HepG2 (cell line): Measurements from ENCODE around the gene FAM161A. TPM values are rescaled to one million over a fixed set of nuclear protein-coding genes. Genes with fewer than 3 reads are reported as not detected.

Source experiments
- ARNTL ChIP-seq: sonication (generic); formaldehyde crosslinking; IDR thresholded peaks from 2 replicates; pipeline ENCODE4 v1.4.0; 2020; ENCODE audit warnings: mild to moderate bottlenecking, missing genetic modification reagents
- CENPBD1 ChIP-seq: sonication (generic); formaldehyde crosslinking; IDR thresholded peaks from 2 replicates; pipeline ENCODE4 v1.8.0; 2022; ENCODE audit warnings: missing genetic modification reagents, low read depth, mild to moderate bottlenecking, borderline replicate concordance
- CTCF ChIP-seq: sonication (generic); formaldehyde crosslinking; IDR thresholded peaks from 2 replicates; pipeline ENCODE4 v1.5.0; 2020; ENCODE audit warnings: mild to moderate bottlenecking, missing genetic modification reagents, moderate library complexity
- DRAP1 ChIP-seq: IDR thresholded peaks from 2 replicates; pipeline ENCODE4 v1.6.1; 2016; ENCODE audit warnings: missing genetic modification reagents, missing compliant biosample characterization
- HNRNPH1 ChIP-seq: fragments of 200-400 bp; formaldehyde crosslinking; optimal IDR thresholded peaks from 2 replicates; pipeline ENCODE3; 2017; ENCODE audit warnings: mild to moderate bottlenecking, low read depth, low read length
- MATR3 ChIP-seq: sonication (generic); formaldehyde crosslinking; IDR thresholded peaks from 2 replicates; pipeline ENCODE4 v1.4.0; 2020; ENCODE audit warnings: missing genetic modification reagents
- MEF2D ChIP-seq: sonication (generic); formaldehyde crosslinking; IDR thresholded peaks from 2 replicates; pipeline ENCODE4 v1.5.1; 2020; ENCODE audit warnings: mild to moderate bottlenecking, missing genetic modification reagents
- MNT ChIP-seq: fragments of 450-650 bp; IDR thresholded peaks from 2 replicates; pipeline ENCODE4 v1.6.1; 2016
- NFKB2 ChIP-seq: sonication (generic); formaldehyde crosslinking; IDR thresholded peaks from 2 replicates; pipeline ENCODE4 v1.4.0; 2020; ENCODE audit warnings: missing genetic modification reagents, borderline replicate concordance
- PAX8 ChIP-seq: sonication (generic); formaldehyde crosslinking; IDR thresholded peaks from 2 replicates; pipeline ENCODE4 v1.8.0; 2022; ENCODE audit warnings: mild to moderate bottlenecking, missing genetic modification reagents, borderline replicate concordance
- STAT5B ChIP-seq: sonication (generic); formaldehyde crosslinking; IDR thresholded peaks from 2 replicates; pipeline ENCODE4 v1.4.0; 2020; ENCODE audit warnings: missing genetic modification reagents
- ZBTB20 ChIP-seq: sonication (generic); formaldehyde crosslinking; IDR thresholded peaks from 2 replicates; pipeline ENCODE4 v1.8.1; 2023; ENCODE audit warnings: missing genetic modification reagents, low read depth, mild to moderate bottlenecking, borderline replicate concordance
- ZBTB34 ChIP-seq: sonication (generic); formaldehyde crosslinking; IDR thresholded peaks from 2 replicates; pipeline ENCODE4 v1.8.0; 2022; ENCODE audit warnings: mild to moderate bottlenecking, missing genetic modification reagents
- ZBTB42 ChIP-seq: sonication (generic); formaldehyde crosslinking; IDR thresholded peaks from 2 replicates; pipeline ENCODE4 v1.5.0; 2020; ENCODE audit warnings: mild to moderate bottlenecking, missing genetic modification reagents
- ZC3H4 ChIP-seq: sonication (generic); formaldehyde crosslinking; IDR thresholded peaks from 2 replicates; pipeline ENCODE4 v1.4.0; 2020; ENCODE audit warnings: missing genetic modification reagents, borderline replicate concordance
- ZNF382 ChIP-seq: sonication (generic); formaldehyde crosslinking; IDR thresholded peaks from 2 replicates; pipeline ENCODE4 v1.5.0; 2020; ENCODE audit warnings: missing genetic modification reagents, mild to moderate bottlenecking, borderline replicate concordance
- ZNF589 ChIP-seq: sonication (generic); formaldehyde crosslinking; conservative IDR thresholded peaks from 2 replicates; pipeline ENCODE4 v1.8.0; 2022; ENCODE audit warnings: mild to moderate bottlenecking, moderate library complexity, missing genetic modification reagents
- ZNF629 ChIP-seq: sonication (generic); formaldehyde crosslinking; conservative IDR thresholded peaks from 2 replicates; pipeline ENCODE4 v1.5.0; 2020; ENCODE audit warnings: missing genetic modification reagents
- ZNF678 ChIP-seq: sonication (generic); formaldehyde crosslinking; IDR thresholded peaks from 2 replicates; pipeline ENCODE4 v1.4.0; 2020; ENCODE audit warnings: mild to moderate bottlenecking, missing genetic modification reagents
- ZNF761 ChIP-seq: sonication (generic); formaldehyde crosslinking; conservative IDR thresholded peaks from 2 replicates; pipeline ENCODE4 v1.4.0; 2020; ENCODE audit warnings: mild to moderate bottlenecking, missing genetic modification reagents
- ZNF839 ChIP-seq: sonication (generic); formaldehyde crosslinking; IDR thresholded peaks from 2 replicates; pipeline ENCODE4 v1.4.0; 2020; ENCODE audit warnings: missing genetic modification reagents, mild to moderate bottlenecking, borderline replicate concordance
- polyA plus RNA-seq, 8 experiments: library from polyadenylated mRNA; depleted of rRNA in 3 of 8; stranded (reverse) in 7 of 8; unstranded in 1 of 8; fragments of >200 nt; fragmentation: Illumina TruSeq in 4 of 8; extraction: Trizol in 4 of 8; gene quantifications; 2 replicates each; pipeline versions ENCODE4 v1.2.1 to v1.2.3, GENCODE V29; 2011 to 2016; ENCODE audit warnings: low read depth in 4 of 8, missing spikeins in 1 of 8, mixed read lengths in 1 of 8; ENCODE audit not compliant: insufficient read depth in 1 of 8
- total RNA-seq, 5 experiments: library from RNA; depleted of rRNA; stranded (reverse); fragments of >200 nt; fragmentation: Illumina TruSeq; extraction: Trizol; gene quantifications; 2 replicates each; pipeline ENCODE4 v1.2.3, GENCODE V29; 2016; ENCODE audit warnings: low read depth in 1 of 5

The FAM161A gene
- total and polyA plus RNA-seq, 2 of the 13 experiments (the other 11 are each of a cell fraction or from before 2014, with no cell fraction given): 2.7 to 3.4 TPM

- TF ChIP-seq ZNF589 (CRISPR knock-in tag): 0 out of 2 replicates have a peak, but pooled peaks have one; percentile 41
- TF ChIP-seq ARNTL (CRISPR knock-in tag): no peak
- no peak for TF ChIP-seq PAX8 (CRISPR knock-in tag)
- TF ChIP-seq MATR3 (CRISPR knock-in tag): no peak
- peak; percentile 53; the same call in 1 of the 2 replicates for TF ChIP-seq MNT
- no peak for TF ChIP-seq ZNF382 (CRISPR knock-in tag)
- TF ChIP-seq ZBTB34 (CRISPR knock-in tag): no peak
- peak; percentile 72; the same call in 1 of the 2 replicates for TF ChIP-seq ZNF761 (CRISPR knock-in tag)
- TF ChIP-seq ZNF678 (CRISPR knock-in tag): no peak
- no peak; the same call in 1 of the 2 replicates for TF ChIP-seq STAT5B (CRISPR knock-in tag)
- TF ChIP-seq NFKB2: no peak
- TF ChIP-seq ZNF839 (CRISPR knock-in tag): no peak
- no peak for TF ChIP-seq MEF2D (CRISPR knock-in tag)
- no peak for TF ChIP-seq ZNF629 (CRISPR knock-in tag)
- peak; percentile 78; the same call in 1 of the 2 replicates for TF ChIP-seq ZC3H4 (CRISPR knock-in tag)
- no peak; the same call in 1 of the 2 replicates for TF ChIP-seq CTCF (CRISPR knock-in tag)
- TF ChIP-seq CENPBD1 (CRISPR knock-in tag): no peak
- TF ChIP-seq ZBTB42 (CRISPR knock-in tag): no peak
- TF ChIP-seq HNRNPH1: no peak
- peak; percentile 92 for TF ChIP-seq DRAP1
- peak; percentile 64; the same call in 1 of the 2 replicates for TF ChIP-seq ZBTB20 (CRISPR knock-in tag)
Measured at GRCh38 chr2:61854564-61855317, 881 bp upstream of the FAM161A start (continued).
